HG02678 (cell line): ENCODE data around the gene NAB2.

ENCODE experiments used
- ATAC-seq: cut with Tn5 transposase; IDR thresholded peaks from one replicate; pipeline ENCODE4 v1.9.1; 2021; ENCODE audit warnings: mild to moderate bottlenecking, moderate library complexity; ENCODE audit not compliant: unreplicated experiment

Gene NAB2

GRCh38 chr12:57093415-57094207, 4.7 kb downstream of the NAB2 start:
- ATAC-seq, result no peak

GRCh38 chr12:57094208-57095160, 5.6 kb downstream of the NAB2 start:
- no peak for ATAC-seq

GRCh38 chr12:57095440-57095839, 6.5 kb downstream of the NAB2 start:
- no peak for ATAC-seq

GRCh38 chr12:57096099-57096572, 7.2 kb downstream of the NAB2 start:
- ATAC-seq, result no peak

GRCh38 chr12:57096748-57097553, 8.0 kb downstream of the NAB2 start:
- ATAC-seq, result no peak

GRCh38 chr12:57097554-57097835, 8.6 kb downstream of the NAB2 start:
- no peak for ATAC-seq

GRCh38 chr12:57098546-57098945, 9.6 kb downstream of the NAB2 start:
- no peak for ATAC-seq

- no peak for ATAC-seq
These were observed 10.3 kb downstream of the NAB2 start for GRCh38 chr12:57099047-57099714.

GRCh38 chr12:57099766-57100165, 10.9 kb downstream of the NAB2 start:
- ATAC-seq, result no peak

- no peak for ATAC-seq
These were observed 13.2 kb downstream of the NAB2 start for GRCh38 chr12:57101892-57102695.

GRCh38 chr12:57103856-57104255, 14.9 kb downstream of the NAB2 start:
- ATAC-seq, result no peak

- no peak for ATAC-seq
These were observed 15.5 kb downstream of the NAB2 start for GRCh38 chr12:57104292-57104910.

- ATAC-seq, result no peak
These were observed 16.3 kb downstream of the NAB2 start for GRCh38 chr12:57105011-57105753.

- ATAC-seq, result no peak
These were observed 17.3 kb downstream of the NAB2 start for GRCh38 chr12:57106021-57106708.

- no peak for ATAC-seq
These were observed 18.7 kb downstream of the NAB2 start for GRCh38 chr12:57107456-57108155.

- ATAC-seq, result no peak
These were observed 20.5 kb downstream of the NAB2 start for GRCh38 chr12:57109207-57110103.
